NCI-H1092 treated with DMSO at 0.1 percent for 48 hours (cell line): ENCODE results near the gene LRAT.
"Not testable (repeated sequence)": the region's sequence is repeated elsewhere in the genome, so short reads cannot be mapped to it uniquely, and the experiment has no call there.

ENCODE experiments used
- DNase-seq: peaks from one replicate; lab custom pipeline; 2025; lab: John Stamatoyannopoulos, UW

The LRAT gene

GRCh38 chr4:154743683-154744340 is at the start of gene LRAT:
Gene LRAT (plus strand): TSS chr4:154744000. CDS start chr4:154744327, 327 bp downstream.
- DNase-seq = no peak

- DNase-seq = no peak
Observed at GRCh38 chr4:154707877-154708276, 35.9 kb upstream of the LRAT start.

- no peak for DNase-seq
Observed at GRCh38 chr4:154709550-154709949, 34.2 kb upstream of the LRAT start.

GRCh38 chr4:154711522-154711921 is 32.3 kb upstream of the LRAT start:
- no peak for DNase-seq

GRCh38 chr4:154714339-154715040 is 29.3 kb upstream of the LRAT start:
- no peak for DNase-seq

GRCh38 chr4:154719087-154719486 is 24.7 kb upstream of the LRAT start:
- no peak for DNase-seq

- DNase-seq = no peak
Observed at GRCh38 chr4:154720123-154720522, 23.7 kb upstream of the LRAT start.

GRCh38 chr4:154720618-154721267 is 23.1 kb upstream of the LRAT start:
- DNase-seq = no peak

- DNase-seq = no peak
Observed at GRCh38 chr4:154722262-154722661, 21.5 kb upstream of the LRAT start.

- not testable (repeated sequence) for DNase-seq
Observed at GRCh38 chr4:154723601-154724000, 20.2 kb upstream of the LRAT start.

GRCh38 chr4:154727540-154727939 is 16.3 kb upstream of the LRAT start:
- DNase-seq = no peak

- no peak for DNase-seq
Observed at GRCh38 chr4:154731756-154732155, 12.0 kb upstream of the LRAT start.

GRCh38 chr4:154732669-154733068 is 11.1 kb upstream of the LRAT start:
- DNase-seq = no peak

- no peak for DNase-seq
Observed at GRCh38 chr4:154736770-154737169, 7.0 kb upstream of the LRAT start.

- no peak for DNase-seq
Observed at GRCh38 chr4:154738426-154738825, 5.4 kb upstream of the LRAT start.

- DNase-seq = no peak
Observed at GRCh38 chr4:154739111-154739510, 4.7 kb upstream of the LRAT start.

- DNase-seq = no peak
Observed at GRCh38 chr4:154740462-154740861, 3.3 kb upstream of the LRAT start.

GRCh38 chr4:154741131-154741665 is 2.6 kb upstream of the LRAT start:
- DNase-seq = no peak

- DNase-seq = no peak
Observed at GRCh38 chr4:154741922-154742850, 1.6 kb upstream of the LRAT start.

- no peak for DNase-seq
Observed at GRCh38 chr4:154744341-154744926, 634 bp downstream of the LRAT start.

GRCh38 chr4:154757713-154758112 is 13.9 kb downstream of the LRAT start:
- no peak for DNase-seq
